ES-I3 (cell line): ENCODE results near the gene ATF7IP2.
"Not testable (repeated sequence)": the region's sequence is repeated elsewhere in the genome, so short reads cannot be mapped to it uniquely, and the experiment has no call there.

Experiments used
- H3K36me3 ChIP-seq: 2 replicates; pipeline ENCODE4 v1.6.1; 2013; ENCODE audit warnings: mild to moderate bottlenecking, low read length, control low read depth, moderate library complexity; ENCODE audit not compliant: insufficient read depth
- H3K4me1 ChIP-seq: 2 replicates; pipeline ENCODE4 v1.6.1; 2013; ENCODE audit warnings: mild to moderate bottlenecking, control low read depth, low read length; ENCODE audit not compliant: insufficient read depth
- H3K9ac ChIP-seq: 2 replicates; pipeline ENCODE4 v1.6.1; 2013; ENCODE audit warnings: low read depth, mild to moderate bottlenecking, low read length, moderate library complexity
- H3K9me3 ChIP-seq: 2 replicates; pipeline ENCODE4 v1.6.1; 2013; ENCODE audit warnings: mild to moderate bottlenecking, low read length, moderate library complexity; ENCODE audit not compliant: control insufficient read depth, insufficient read depth

ATF7IP2 gene

DNA sequence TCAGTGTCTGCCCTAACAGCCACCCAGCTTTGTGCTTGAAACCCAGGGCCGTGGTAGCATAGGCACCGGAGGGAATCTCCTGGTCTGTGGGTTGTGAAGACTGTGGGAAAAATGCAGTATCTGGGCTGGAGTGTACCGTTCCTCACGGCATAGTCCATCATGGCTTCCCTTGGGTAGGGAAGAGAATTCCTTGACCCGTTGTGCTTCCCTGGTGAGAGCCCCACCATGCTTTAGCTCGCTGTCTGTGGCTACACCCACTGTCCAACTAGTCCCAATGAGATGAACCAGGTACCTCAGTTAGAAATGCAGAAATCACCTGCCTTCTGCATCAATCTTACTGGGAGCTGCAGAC, 67.3 kb downstream of the ATF7IP2 start:
- H3K4me1 ChIP-seq = no peaks in the 10 kb centered on the region
- no peaks in the 10 kb centered on the region for H3K9me3 ChIP-seq
- H3K36me3 ChIP-seq = no peaks in the 10 kb centered on the region
- H3K9ac ChIP-seq = no peak overlapping the region

DNA sequence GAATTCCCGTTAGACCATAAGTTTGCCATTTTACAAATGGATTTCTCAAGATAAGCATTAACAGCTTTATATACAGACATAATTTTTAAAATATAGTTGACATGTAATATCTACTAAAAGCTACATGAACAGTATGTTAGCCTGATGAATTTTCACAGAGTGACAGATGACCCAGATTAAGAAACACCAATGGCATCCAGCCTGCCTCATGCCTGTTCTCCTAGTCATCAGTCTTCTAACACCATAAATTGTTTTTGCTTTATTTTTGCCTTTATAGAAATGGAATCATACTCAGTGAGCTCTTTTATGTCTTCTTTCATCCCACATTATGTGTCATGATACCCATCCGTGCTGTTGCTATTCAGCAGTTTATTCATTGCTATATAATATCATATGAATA, 80.0 kb downstream of the ATF7IP2 start:
- Histone ChIP-seq H3K9me3 (no peaks in the 10 kb centered on the region), H3K9ac (no peak overlapping the region), H3K4me1 (no peaks in the 10 kb centered on the region), H3K36me3 (no peaks in the 10 kb centered on the region; the same call in 1 of the 2 replicates)

DNA sequence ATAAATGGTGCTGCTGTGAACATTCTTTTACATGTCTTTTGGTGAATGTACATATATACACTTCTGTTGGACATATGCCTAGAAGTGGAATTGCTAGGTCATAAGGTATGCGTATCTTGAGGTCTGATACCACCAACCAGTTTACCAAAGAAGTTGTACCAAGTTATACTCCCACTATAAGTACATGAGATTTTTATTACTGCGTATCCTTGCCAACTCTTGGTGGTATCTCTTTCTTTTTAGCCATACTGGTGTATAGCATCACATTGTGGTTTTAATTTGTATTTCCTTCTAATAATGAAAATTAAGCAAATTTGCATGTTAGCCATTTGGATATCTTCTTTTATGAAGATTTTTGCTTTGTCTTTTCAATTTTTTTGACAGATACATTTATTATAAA, 80.5 kb downstream of the ATF7IP2 start:
- Histone ChIP-seq H3K9ac (no peak overlapping the region), H3K4me1 (no peaks in the 10 kb centered on the region), H3K9me3 (no peaks in the 10 kb centered on the region), H3K36me3 (no peaks in the 10 kb centered on the region; the same call in 1 of the 2 replicates)

DNA sequence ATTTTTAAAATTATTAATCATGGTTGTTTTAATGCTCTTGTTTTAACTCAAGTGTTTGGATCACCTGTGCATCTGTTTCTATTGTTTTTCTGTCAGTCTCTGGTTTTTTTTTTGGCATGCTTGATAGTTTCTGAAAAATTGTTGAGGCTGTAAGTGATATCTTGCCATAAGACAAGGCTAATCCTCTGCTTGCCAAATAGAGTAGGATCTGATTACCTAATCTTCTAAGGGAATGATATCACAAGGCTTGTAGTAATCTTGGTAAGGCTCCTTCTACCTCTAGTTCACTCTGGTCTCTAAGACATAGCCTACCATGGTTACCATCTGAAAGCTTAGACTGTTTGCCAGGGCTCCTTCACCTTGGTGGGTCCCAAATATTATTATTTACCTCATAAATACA, 81.0 kb downstream of the ATF7IP2 start:
- Histone ChIP-seq H3K9me3 (no peaks in the 10 kb centered on the region), H3K4me1 (no peaks in the 10 kb centered on the region), H3K9ac (no peak overlapping the region), H3K36me3 (no peaks in the 10 kb centered on the region; the same call in 1 of the 2 replicates)

DNA sequence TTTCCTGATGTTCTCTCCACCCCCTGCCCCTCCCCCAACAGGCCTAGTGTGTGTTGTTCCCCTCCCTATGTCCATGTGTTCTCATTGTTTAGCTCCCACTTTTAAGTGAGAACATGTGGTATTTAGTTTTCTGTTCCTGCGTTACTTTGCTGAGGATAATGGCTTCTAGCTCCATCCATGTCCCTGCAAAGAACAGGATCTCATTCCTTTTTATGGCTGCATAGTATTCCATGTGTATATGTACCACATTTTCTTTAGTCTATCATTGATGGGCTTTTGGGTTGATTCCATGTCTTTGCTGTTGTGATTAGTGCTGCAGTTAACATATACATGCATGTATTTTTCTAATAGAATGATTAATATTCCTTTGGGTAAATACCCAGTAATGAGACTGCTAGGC, 90.8 kb downstream of the ATF7IP2 start:
- H3K4me1 ChIP-seq, H3K9me3 ChIP-seq, H3K9ac ChIP-seq, H3K36me3 ChIP-seq: not testable (repeated sequence)

DNA sequence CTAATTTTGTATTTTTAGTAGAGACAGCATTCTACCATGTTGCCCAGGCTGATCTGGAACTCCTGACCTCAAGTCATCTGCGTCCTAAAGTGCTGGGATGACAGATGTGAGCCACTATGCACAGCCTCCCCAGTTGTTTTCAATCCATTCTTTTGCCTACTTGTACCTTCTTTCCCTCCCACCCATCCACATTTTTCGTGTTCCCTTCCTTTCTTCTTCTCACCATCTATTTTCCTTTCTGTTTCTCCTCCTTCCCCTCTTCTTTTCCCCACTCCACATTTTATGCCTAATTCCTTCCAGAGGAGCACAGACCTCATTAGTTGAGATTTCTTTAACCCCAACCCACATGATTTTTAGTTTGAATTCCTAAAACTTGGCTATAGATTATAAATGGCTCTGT, 94.3 kb downstream of the ATF7IP2 start:
- Histone ChIP-seq H3K36me3 (no peaks in the 10 kb centered on the region; the same call in 1 of the 2 replicates), H3K4me1 (no peaks in the 10 kb centered on the region), H3K9me3 (peaks cover 7% of the 10 kb centered on the region; the same call in 1 of the 2 replicates), H3K9ac (no peak overlapping the region)

DNA sequence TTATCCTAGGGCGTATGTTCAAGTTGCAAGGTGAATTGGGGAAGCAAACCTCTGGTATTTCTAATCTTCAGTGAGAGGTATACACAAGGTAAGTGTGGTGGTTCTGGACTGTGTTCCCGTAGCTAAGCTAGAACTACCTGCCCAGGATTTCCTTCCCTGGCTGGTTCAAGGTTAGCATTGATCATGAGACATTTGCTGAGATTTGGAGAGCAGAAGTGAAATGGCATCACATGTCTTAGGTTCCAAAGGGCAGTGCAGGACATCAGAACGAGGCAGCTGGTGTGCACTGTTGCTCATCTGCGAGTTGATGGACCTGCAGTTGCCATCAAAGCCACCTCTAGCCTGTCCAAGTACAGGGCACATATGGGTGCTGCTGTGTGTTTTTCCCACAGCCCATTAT, 99.3 kb downstream of the ATF7IP2 start:
- Histone ChIP-seq H3K9ac (no peak overlapping the region), H3K9me3 (peaks cover 22% of the 10 kb centered on the region), H3K36me3 (no peaks in the 10 kb centered on the region; the same call in 1 of the 2 replicates), H3K4me1 (no peaks in the 10 kb centered on the region)

DNA sequence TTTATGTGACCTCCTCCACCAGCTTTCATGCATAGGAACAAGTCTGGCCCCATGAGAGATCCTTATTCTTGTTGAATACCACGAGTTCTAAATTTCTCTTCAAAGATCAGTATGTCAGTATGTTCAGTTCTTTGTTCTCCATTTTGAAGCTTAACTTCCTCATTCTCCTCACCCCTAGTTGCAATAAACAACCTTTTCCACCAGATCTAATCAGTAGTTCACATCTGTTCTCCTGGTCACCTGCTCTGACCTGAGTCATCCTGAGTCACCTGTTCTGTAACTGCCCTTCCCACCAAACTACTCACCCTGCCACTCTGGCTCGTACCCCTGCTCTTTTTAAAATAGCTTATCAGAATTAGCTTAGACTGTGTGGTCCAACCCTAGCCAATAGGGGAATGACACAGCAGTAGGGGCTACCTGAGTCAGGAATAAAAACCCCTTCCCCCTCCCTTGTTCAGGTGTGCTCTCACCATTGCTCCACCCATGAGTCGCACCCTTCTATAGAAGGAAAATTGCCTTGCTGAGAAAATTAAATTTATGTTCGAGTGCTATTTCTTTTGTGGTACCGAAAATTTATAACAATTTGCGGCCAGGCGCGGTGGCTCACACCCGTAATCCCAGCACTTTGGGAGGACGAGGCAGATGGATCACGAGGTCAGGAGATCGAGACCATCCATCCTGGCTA, 100.0 kb downstream of the ATF7IP2 start:
- H3K36me3 ChIP-seq = no peaks in the 10 kb centered on the region; the same call in 1 of the 2 replicates
- H3K9ac ChIP-seq = no peak overlapping the region
- H3K9me3 ChIP-seq = peaks cover 22% of the 10 kb centered on the region
- H3K4me1 ChIP-seq = no peaks in the 10 kb centered on the region

DNA sequence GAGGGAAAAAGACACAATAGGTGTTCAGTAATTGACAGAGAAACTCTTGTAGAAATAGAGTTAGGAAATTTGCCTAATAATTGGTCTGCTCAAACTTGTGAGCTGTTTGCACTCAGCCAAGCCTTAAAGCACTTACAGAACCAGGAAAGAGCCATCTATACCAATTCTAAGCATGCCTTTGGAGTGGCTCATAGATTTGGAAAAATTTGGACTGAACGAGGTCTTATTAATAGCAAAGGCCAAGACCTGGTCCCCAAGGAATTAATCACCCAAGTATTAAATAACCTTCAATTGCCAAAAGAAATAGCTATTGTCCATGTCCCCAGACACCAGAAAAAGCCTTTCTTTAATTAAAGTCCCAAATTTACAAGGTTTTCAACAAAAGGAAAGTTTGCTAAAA, 104.3 kb downstream of the ATF7IP2 start:
- H3K9ac ChIP-seq = no peak overlapping the region
- H3K4me1 ChIP-seq = no peaks in the 10 kb centered on the region

DNA sequence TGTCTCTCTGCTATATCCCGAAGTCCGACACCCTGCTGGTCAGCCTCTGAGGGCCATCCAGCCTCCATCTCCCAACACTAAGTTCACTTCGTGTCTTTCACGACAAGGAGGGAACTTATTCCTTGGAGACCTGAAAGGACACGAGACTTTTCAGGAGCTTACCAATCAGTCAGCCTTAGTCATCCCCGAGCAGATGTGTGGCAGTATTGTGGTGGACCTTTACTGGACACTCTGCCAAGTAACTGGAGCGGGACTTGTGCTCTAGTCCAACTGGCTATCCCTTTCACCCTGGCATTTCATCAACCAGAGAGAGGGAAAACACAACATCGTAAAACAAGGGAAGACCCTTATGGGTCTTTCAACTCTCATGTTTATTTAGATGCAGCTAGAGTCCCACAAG, 107.4 kb downstream of the ATF7IP2 start:
- Histone ChIP-seq H3K4me1 (no peaks in the 10 kb centered on the region), H3K9me3 (no peaks in the 10 kb centered on the region), H3K36me3 (no peaks in the 10 kb centered on the region), H3K9ac (no peak overlapping the region)

More for the DNA sequence above, 104.3 kb downstream of the ATF7IP2 start:
- Histone ChIP-seq H3K36me3 (no peaks in the 10 kb centered on the region), H3K9me3 (peaks cover 18% of the 10 kb centered on the region)

DNA sequence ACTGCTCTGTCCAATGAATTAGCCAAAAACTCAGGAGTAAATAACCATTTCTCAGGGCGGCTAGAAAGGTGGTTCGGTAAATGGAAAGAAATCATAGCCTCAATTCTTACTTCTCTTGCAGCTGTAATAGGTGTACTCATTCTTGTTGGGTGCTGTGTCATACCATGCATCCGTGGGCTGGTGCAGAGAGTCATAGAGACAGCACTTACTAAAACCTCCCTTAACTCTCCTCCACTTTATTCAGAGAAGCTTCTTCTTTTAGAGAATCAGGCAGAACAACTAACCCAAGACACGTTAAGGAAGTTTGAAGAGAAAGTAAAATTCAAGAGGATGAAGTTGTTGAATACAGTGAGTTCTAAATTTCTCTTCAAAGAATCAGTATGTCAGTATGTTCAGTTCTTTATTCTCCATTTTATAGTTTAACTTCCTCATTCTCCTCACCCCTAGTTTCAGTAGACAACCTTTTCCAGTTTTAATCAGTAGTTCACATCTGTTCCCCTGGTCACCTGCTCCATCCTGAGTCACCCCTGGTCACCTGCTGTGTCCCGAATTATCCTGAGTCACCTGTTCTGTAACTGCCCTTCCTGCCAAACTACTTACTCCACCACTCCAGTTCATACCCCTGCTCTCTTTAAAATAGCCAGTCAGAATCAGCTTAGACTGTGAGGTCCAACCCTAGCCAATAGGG, 108.6 kb downstream of the ATF7IP2 start:
- H3K9me3 ChIP-seq = no peaks in the 10 kb centered on the region
- no peaks in the 10 kb centered on the region for H3K4me1 ChIP-seq
- no peaks in the 10 kb centered on the region for H3K36me3 ChIP-seq
- H3K9ac ChIP-seq = no peak overlapping the region

DNA sequence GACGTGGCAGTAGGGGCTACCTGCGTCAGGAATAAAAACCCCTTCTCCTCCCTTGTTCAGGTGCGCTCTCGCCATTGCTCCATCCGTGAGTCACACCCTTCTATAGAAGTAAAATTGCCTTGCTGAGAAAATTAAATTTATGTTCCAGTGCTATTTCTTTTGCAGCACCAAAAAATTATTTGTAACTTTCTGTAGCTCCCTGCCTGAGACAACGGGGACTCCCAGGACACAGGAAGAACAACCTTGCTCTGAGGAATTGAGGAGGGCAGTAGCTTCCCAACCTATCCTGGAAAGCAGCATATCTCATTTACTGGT, 109.1 kb downstream of the ATF7IP2 start:
- no peaks in the 10 kb centered on the region for H3K4me1 ChIP-seq
- H3K36me3 ChIP-seq = no peaks in the 10 kb centered on the region
- no peaks in the 10 kb centered on the region for H3K9me3 ChIP-seq
- H3K9ac ChIP-seq = no peak overlapping the region

DNA sequence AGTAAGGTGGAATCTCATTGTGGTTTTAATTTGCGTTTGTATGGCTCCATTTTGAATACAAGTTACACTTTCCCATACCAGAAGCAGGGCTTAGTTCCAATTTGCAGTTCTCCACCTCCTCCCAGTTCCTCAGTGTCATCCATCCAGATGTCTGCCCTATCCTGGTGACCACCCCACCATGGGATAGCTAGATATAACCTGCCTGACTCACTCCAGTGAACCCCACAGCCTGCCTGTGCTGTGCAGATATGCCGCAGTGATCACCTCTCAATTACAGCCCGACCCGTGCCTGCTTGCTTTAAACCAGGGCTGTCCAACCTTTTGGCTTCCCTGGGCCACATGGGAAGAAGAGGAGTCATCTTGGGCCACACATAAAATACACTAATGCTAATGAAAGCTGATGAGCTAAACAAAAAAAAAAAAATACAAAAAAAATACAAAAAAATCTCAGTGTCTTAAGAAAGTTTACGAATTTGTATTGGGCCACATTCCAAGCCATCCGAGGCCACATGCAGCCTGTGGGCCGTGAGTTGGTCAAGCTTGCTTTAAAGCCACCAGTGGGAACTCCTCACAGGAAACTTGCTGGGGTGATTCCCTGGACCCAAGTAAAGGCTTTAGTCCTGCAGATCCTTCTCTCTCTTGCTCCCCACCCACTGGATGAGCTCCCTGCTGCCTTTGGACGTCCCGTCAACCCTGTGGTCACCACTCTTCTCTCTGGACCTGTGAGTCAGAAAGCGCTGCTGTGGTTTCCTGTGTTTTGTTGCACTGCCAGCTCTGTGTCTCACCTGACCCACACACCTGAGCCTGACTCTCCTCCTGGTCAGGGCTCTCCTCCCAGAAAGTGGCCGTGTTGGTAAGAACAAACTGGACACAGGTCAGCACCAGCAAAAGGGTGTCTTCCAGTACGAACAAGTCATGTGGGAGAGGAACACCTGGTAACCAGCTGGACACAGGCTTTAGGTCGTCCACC, 111.6 kb downstream of the ATF7IP2 start:
- no peak overlapping the region for H3K9ac ChIP-seq
- no peaks in the 10 kb centered on the region for H3K36me3 ChIP-seq
- H3K9me3 ChIP-seq = peaks cover 2% of the 10 kb centered on the region; the same call in 1 of the 2 replicates
- no peaks in the 10 kb centered on the region for H3K4me1 ChIP-seq

DNA sequence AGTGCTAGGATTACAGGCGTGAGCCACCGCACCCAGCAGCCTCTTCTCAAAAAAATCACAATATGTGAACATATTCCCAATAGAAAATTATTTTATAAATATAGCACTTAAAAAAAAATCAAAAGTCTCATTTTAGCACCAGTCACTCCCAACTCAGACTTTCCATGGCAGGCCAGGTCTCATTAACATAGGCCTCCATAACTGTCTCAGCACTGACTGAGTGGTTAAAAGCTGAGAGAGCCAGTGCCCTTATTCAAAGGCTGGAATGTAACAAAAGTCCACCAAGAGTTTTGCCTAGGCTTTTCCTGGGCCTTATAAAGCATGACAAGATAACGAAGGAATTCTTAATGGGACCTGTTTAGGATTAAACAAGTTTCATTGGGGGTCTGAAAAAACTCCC, 114.7 kb downstream of the ATF7IP2 start:
- Histone ChIP-seq H3K36me3 (no peaks in the 10 kb centered on the region), H3K9ac (no peak overlapping the region), H3K4me1 (peaks cover 15% of the 10 kb centered on the region; the same call in 1 of the 2 replicates), H3K9me3 (peaks cover 2% of the 10 kb centered on the region; the same call in 1 of the 2 replicates)
